ENCODE results near the gene CNNM2. TPM values are rescaled to one million over a fixed set of nuclear protein-coding genes. Genes with fewer than 3 reads are reported as not detected.

The CNNM2 gene
- total RNA-seq, 1 donor from 2014 or later = 12.9 TPM

GRCh38 chr10:102900006-102900405 is 18.1 kb upstream of the CNNM2 start:
- Histone ChIP-seq H3K4me3 (no peak overlapping the region), H3K36me3 (no peaks in the 10 kb centered on the region), H3K9me3 (no peaks in the 10 kb centered on the region), H3K4me1 (no peaks in the 10 kb centered on the region), H3K27ac (no peak overlapping the region), H3K27me3 (no peaks in the 10 kb centered on the region)
- intact Hi-C loops (cut with DNase I) = loop anchor here (5.0 to 10.0 kb wide), 2 partner anchors 65 to 173 kb away; partner anchors contain the start of gene CYP17A1
- DNase-seq (no peak), ATAC-seq (no peak)
- TF ChIP-seq CTCF (IDR thresholded peaks at IDR 0.05) = no peak

GRCh38 chr10:102904346-102904745 is 13.7 kb upstream of the CNNM2 start:
- no peak for TF ChIP-seq CTCF (IDR thresholded peaks at IDR 0.05)
- H3K27me3 ChIP-seq = no peaks in the 10 kb centered on the region
- no peaks in the 10 kb centered on the region for H3K9me3 ChIP-seq
- no peaks in the 10 kb centered on the region for H3K36me3 ChIP-seq
- no peaks in the 10 kb centered on the region for H3K4me1 ChIP-seq
- H3K4me3 ChIP-seq = no peak overlapping the region
- no peak overlapping the region for H3K27ac ChIP-seq
- intact Hi-C loops (cut with DNase I) = loop anchor here (5.0 to 10.0 kb wide), 2 partner anchors 70 to 177 kb away; partner anchors contain the start of gene CYP17A1
- DNase-seq (no peak), ATAC-seq (no peak)

DNA sequence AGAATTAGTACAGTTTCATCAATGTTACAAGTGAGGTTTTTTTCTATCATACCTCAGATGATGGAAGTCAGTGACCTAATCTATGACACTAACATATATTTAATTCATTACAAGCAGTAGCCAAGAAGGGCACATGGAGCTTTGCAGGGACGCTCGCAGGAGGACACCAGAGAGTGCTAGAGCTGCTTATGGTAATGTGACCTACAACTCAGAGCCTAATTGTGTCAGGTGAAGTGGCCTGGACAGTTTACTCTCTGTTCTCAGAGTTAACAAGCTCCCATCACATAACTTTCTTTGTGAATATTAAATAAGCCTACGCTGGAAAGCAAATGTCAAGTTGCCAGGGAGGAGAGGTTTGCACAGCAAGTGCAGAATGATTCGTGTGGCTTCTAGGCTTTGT is 11.6 kb upstream of the CNNM2 start:
- intact Hi-C loops (cut with DNase I) = loop anchor here (10.0 kb wide), 1 partner anchor 72 kb away; the partner anchor contains the start of gene CYP17A1
- Histone ChIP-seq H3K4me1 (no peaks in the 10 kb centered on the region), H3K27me3 (no peaks in the 10 kb centered on the region), H3K9me3 (no peaks in the 10 kb centered on the region), H3K4me3 (no peak overlapping the region), H3K27ac (no peak overlapping the region), H3K36me3 (no peaks in the 10 kb centered on the region)
- no peak for DNase-seq
- no peak for TF ChIP-seq CTCF (IDR thresholded peaks at IDR 0.05)
- no peak for ATAC-seq

DNA sequence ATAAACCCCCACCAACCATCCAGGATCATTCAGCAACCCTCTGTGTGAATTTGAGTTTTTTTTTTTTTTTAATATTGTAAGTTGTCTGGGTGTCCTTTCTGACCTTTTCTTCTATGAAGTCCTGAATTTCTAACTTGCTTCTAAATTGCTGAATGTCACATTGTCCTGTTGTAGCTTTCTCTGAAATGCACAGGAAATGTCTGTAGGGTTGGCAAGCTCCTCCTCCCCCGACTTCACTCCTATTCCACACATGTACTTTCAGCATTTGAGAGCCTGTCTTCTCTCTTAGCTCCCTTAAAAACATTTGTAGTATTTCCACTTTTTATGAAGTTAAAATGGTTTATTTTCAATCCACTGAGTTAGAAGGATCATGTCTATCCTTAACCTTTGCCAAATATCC is 3.3 kb upstream of the CNNM2 start:
- no peak for TF ChIP-seq CTCF (IDR thresholded peaks at IDR 0.05)
- Histone ChIP-seq H3K27me3 (no peaks in the 10 kb centered on the region), H3K9me3 (no peaks in the 10 kb centered on the region), H3K4me1 (peaks cover 6% of the 10 kb centered on the region), H3K36me3 (no peaks in the 10 kb centered on the region), H3K27ac (no peak overlapping the region), H3K4me3 (no peak overlapping the region)
- DNase-seq (no peak), ATAC-seq (no peak)
- intact Hi-C loops (cut with DNase I) = loop anchor here (10.0 kb wide), 3 partner anchors 150 to 420 kb away; partner anchors contain the start of gene RPEL1

GRCh38 chr10:102916173-102916572 is 1.9 kb upstream of the CNNM2 start:
- no peaks in the 10 kb centered on the region for H3K9me3 ChIP-seq
- ATAC-seq (no peak), DNase-seq (no peak)
- H3K4me3 ChIP-seq = no peak overlapping the region
- no peaks in the 10 kb centered on the region for H3K36me3 ChIP-seq
- intact Hi-C loops (cut with DNase I) = loop anchor here (10.0 kb wide), 3 partner anchors 149 to 419 kb away; partner anchors contain the start of gene RPEL1
- H3K27me3 ChIP-seq = no peaks in the 10 kb centered on the region
- TF ChIP-seq CTCF (IDR thresholded peaks at IDR 0.05) = no peak
- H3K4me1 ChIP-seq = peaks cover 18% of the 10 kb centered on the region
- H3K27ac ChIP-seq = no peak overlapping the region
